Measurements from ENCODE around the gene MFSD6.

DNA sequence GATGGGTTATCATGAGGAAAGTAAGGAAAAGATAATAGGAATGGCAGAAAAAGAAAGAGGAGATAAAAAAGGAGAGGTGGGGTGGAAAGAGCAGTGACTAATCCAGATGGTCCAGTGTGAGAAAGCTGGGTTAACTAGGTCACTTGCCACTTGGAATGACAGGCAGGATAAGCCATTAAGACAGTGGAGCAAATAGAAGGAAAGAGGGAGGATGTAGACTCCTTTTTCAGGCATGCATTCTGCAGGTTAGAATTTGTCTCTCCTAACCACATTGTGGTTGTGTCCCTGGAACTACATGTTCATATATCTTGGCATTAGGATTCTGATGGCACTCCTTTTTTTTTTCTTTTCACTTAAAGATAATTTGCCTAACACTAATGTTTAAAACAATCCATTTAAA is 139.7 kb downstream of the MFSD6 start:
- no peak for TF ChIP-seq BCL11A (IDR thresholded peaks at IDR 0.05; ENCODE audit: low read depth in 2 of 2, low read length in 2 of 2)
- TF ChIP-seq, protein P1, sequence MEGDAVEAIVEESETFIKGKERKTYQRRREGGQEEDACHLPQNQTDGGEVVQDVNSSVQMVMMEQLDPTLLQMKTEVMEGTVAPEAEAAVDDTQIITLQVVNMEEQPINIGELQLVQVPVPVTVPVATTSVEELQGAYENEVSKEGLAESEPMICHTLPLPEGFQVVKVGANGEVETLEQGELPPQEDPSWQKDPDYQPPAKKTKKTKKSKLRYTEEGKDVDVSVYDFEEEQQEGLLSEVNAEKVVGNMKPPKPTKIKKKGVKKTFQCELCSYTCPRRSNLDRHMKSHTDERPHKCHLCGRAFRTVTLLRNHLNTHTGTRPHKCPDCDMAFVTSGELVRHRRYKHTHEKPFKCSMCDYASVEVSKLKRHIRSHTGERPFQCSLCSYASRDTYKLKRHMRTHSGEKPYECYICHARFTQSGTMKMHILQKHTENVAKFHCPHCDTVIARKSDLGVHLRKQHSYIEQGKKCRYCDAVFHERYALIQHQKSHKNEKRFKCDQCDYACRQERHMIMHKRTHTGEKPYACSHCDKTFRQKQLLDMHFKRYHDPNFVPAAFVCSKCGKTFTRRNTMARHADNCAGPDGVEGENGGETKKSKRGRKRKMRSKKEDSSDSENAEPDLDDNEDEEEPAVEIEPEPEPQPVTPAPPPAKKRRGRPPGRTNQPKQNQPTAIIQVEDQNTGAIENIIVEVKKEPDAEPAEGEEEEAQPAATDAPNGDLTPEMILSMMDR (IDR thresholded peaks at IDR 0.05; ENCODE audit: control extremely low read depth in 1 of 3, insufficient read depth in 1 of 3, low read depth in 1 of 3, low read length in 3 of 3) = no peak
- no peak for TF ChIP-seq EZH2 (IDR thresholded peaks at IDR 0.05; ENCODE audit: low read depth, low read length, severe bottlenecking)
- TF ChIP-seq ZNF274 (IDR thresholded peaks at IDR 0.05; ENCODE audit: borderline replicate concordance, extremely low read depth, low read length) = no peak
- no peak for TF ChIP-seq ASH2L (IDR thresholded peaks at IDR 0.05; ENCODE audit: low read length)
- TF ChIP-seq SIX5 (IDR thresholded peaks at IDR 0.05; ENCODE audit: low read depth, low read length) = no peak
- TF ChIP-seq, protein P2, sequence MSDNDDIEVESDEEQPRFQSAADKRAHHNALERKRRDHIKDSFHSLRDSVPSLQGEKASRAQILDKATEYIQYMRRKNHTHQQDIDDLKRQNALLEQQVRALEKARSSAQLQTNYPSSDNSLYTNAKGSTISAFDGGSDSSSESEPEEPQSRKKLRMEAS (IDR thresholded peaks at IDR 0.05) = no peak
- TF ChIP-seq SIN3A (conservative IDR thresholded peaks at IDR 0.05 in 1 of 2, IDR thresholded peaks at IDR 0.05 in 1 of 2; ENCODE audit: low read depth in 1 of 2, low read length in 2 of 2) = no peak
- TF ChIP-seq, protein P3, sequence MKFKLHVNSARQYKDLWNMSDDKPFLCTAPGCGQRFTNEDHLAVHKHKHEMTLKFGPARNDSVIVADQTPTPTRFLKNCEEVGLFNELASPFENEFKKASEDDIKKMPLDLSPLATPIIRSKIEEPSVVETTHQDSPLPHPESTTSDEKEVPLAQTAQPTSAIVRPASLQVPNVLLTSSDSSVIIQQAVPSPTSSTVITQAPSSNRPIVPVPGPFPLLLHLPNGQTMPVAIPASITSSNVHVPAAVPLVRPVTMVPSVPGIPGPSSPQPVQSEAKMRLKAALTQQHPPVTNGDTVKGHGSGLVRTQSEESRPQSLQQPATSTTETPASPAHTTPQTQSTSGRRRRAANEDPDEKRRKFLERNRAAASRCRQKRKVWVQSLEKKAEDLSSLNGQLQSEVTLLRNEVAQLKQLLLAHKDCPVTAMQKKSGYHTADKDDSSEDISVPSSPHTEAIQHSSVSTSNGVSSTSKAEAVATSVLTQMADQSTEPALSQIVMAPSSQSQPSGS (IDR thresholded peaks at IDR 0.05; ENCODE audit: low read length) = no peak
- TF ChIP-seq TCF12 (IDR thresholded peaks at IDR 0.05; ENCODE audit: low read depth, low read length) = no peak
- no peak for TF ChIP-seq JUND (IDR thresholded peaks at IDR 0.05; ENCODE audit: low read length)
- no peak for TF ChIP-seq POLR2A (IDR thresholded peaks at IDR 0.05; ENCODE audit: control extremely low read depth in 1 of 2, low read depth in 2 of 2, low read length in 2 of 2)
- TF ChIP-seq TAF1 (IDR thresholded peaks at IDR 0.05; ENCODE audit: low read depth, low read length) = no peak
- no peak for TF ChIP-seq GTF2F1 (IDR thresholded peaks at IDR 0.05; ENCODE audit: borderline replicate concordance, low read depth, low read length)
